ENCODE measurements around the gene GNS.

- TF ChIP-seq, protein P1, sequence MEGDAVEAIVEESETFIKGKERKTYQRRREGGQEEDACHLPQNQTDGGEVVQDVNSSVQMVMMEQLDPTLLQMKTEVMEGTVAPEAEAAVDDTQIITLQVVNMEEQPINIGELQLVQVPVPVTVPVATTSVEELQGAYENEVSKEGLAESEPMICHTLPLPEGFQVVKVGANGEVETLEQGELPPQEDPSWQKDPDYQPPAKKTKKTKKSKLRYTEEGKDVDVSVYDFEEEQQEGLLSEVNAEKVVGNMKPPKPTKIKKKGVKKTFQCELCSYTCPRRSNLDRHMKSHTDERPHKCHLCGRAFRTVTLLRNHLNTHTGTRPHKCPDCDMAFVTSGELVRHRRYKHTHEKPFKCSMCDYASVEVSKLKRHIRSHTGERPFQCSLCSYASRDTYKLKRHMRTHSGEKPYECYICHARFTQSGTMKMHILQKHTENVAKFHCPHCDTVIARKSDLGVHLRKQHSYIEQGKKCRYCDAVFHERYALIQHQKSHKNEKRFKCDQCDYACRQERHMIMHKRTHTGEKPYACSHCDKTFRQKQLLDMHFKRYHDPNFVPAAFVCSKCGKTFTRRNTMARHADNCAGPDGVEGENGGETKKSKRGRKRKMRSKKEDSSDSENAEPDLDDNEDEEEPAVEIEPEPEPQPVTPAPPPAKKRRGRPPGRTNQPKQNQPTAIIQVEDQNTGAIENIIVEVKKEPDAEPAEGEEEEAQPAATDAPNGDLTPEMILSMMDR (conservative IDR thresholded peaks at IDR 0.05; ENCODE audit: low read depth, low read length), result no peak
- no peak for TF ChIP-seq EZH2phosphoT487 (IDR thresholded peaks at IDR 0.05; ENCODE audit: borderline replicate concordance, low read length)
- no peak for TF ChIP-seq EZH2 (IDR thresholded peaks at IDR 0.05; ENCODE audit: low read length, unreplicated experiment)
These were observed 83.4 kb downstream of the GNS start for GRCh38 chr12:64675795-64676194.

All from PC-3 (cell line).